H9 (cell line): Measurements from ENCODE around the gene ABCB8. TPM values are rescaled to one million over a fixed set of nuclear protein-coding genes. Genes with fewer than 3 reads are reported as not detected.

Experiments used
- DNase-seq: peaks from one replicate; pipeline ENCODE4 v3.0.0-alpha.2; 2017
- H2AFZ ChIP-seq: one replicate; pipeline ENCODE4 v1.6.1; 2013; ENCODE audit warnings: mild to moderate bottlenecking, low read length, control low read depth, moderate library complexity
- H2AK5ac ChIP-seq: 2 replicates; pipeline ENCODE4 v1.6.1; 2013; ENCODE audit warnings: low read length, control low read depth, mixed read lengths; ENCODE audit not compliant: insufficient read length
- H2BK120ac ChIP-seq: one replicate; pipeline ENCODE4 v1.6.1; 2013; ENCODE audit warnings: low read depth, mild to moderate bottlenecking, low read length, control low read depth, inconsistent platforms; ENCODE audit not compliant: poor library complexity, severe bottlenecking
- H2BK12ac ChIP-seq: 2 replicates; pipeline ENCODE4 v1.6.1; 2013; ENCODE audit warnings: low read length, control low read depth, mixed read lengths, low read depth; ENCODE audit not compliant: insufficient read length
- H2BK15ac ChIP-seq: 2 replicates; pipeline ENCODE4 v1.6.1; 2013; ENCODE audit warnings: low read depth, low read length, control low read depth
- H2BK20ac ChIP-seq: one replicate; pipeline ENCODE4 v1.6.1; 2013; ENCODE audit warnings: low read depth, mild to moderate bottlenecking, low read length, control low read depth, inconsistent platforms; ENCODE audit not compliant: poor library complexity, severe bottlenecking
- H2BK5ac ChIP-seq: 2 replicates; pipeline ENCODE4 v1.6.1; 2013; ENCODE audit warnings: low read length, control low read depth, mixed read lengths; ENCODE audit not compliant: insufficient read length
- H3K14ac ChIP-seq: 2 replicates; pipeline ENCODE4 v1.6.1; 2013; ENCODE audit warnings: low read length, control low read depth; ENCODE audit not compliant: insufficient read depth
- H3K18ac ChIP-seq: 2 replicates; pipeline ENCODE4 v1.6.1; 2013; ENCODE audit warnings: low read depth, mild to moderate bottlenecking, mixed read lengths, low read length, control low read depth; ENCODE audit not compliant: insufficient read length
- H3K23ac ChIP-seq: 2 replicates; pipeline ENCODE4 v1.6.1; 2013; ENCODE audit warnings: low read length, control low read depth, mixed read lengths, low read depth; ENCODE audit not compliant: insufficient read length
- H3K23me2 ChIP-seq: 2 replicates; pipeline ENCODE4 v1.6.1; 2013; ENCODE audit warnings: low read depth, mild to moderate bottlenecking, mixed read lengths, low read length, control low read depth; ENCODE audit not compliant: insufficient read length, poor library complexity, severe bottlenecking
- H3K27ac ChIP-seq: 2 replicates; pipeline ENCODE4 v1.5.1; 2013; ENCODE audit warnings: low read length, control low read depth, mixed read lengths, low read depth; ENCODE audit not compliant: insufficient read length
- H3K27me3 ChIP-seq: 2 replicates; pipeline ENCODE4 v1.6.1; 2013; ENCODE audit warnings: low read length, control low read depth, inconsistent platforms; ENCODE audit not compliant: insufficient read depth
- H3K4ac ChIP-seq: 2 replicates; pipeline ENCODE4 v1.6.1; 2013; ENCODE audit warnings: low read depth, mild to moderate bottlenecking, control low read depth, inconsistent platforms, low read length, moderate library complexity
- H3K4me1 ChIP-seq: 2 replicates; pipeline ENCODE4 v1.6.1; 2013; ENCODE audit warnings: low read length, control low read depth, inconsistent platforms; ENCODE audit not compliant: insufficient read depth
- H3K4me2 ChIP-seq: 2 replicates; pipeline ENCODE4 v1.6.1; 2013; ENCODE audit warnings: low read length, control low read depth, mixed read lengths; ENCODE audit not compliant: insufficient read length, insufficient read depth
- H3K56ac ChIP-seq: 2 replicates; pipeline ENCODE4 v1.6.1; 2013; ENCODE audit warnings: low read depth, mild to moderate bottlenecking, mixed read lengths, low read length, control low read depth; ENCODE audit not compliant: insufficient read length
- H3K79me1 ChIP-seq: 2 replicates; pipeline ENCODE4 v1.6.1; 2013; ENCODE audit warnings: low read depth, mild to moderate bottlenecking, moderate library complexity, low read length, control low read depth, inconsistent platforms; ENCODE audit not compliant: insufficient read depth, poor library complexity, severe bottlenecking
- H3K79me2 ChIP-seq: 2 replicates; pipeline ENCODE4 v1.6.1; 2013; ENCODE audit warnings: low read length, control low read depth, inconsistent platforms; ENCODE audit not compliant: insufficient read depth
- H3K9ac ChIP-seq: 2 replicates; pipeline ENCODE4 v1.6.1; 2013; ENCODE audit warnings: low read length, control low read depth, mixed read lengths; ENCODE audit not compliant: insufficient read length; ENCODE audit errors: extremely low read depth
- H3K9me3 ChIP-seq: one replicate; pipeline ENCODE4 v1.6.1; 2013; ENCODE audit warnings: low read depth, low read length, inconsistent platforms; ENCODE audit not compliant: control insufficient read depth
- H3T11ph ChIP-seq: one replicate; pipeline ENCODE4 v1.6.1; 2013; ENCODE audit warnings: mild to moderate bottlenecking, low read length, control low read depth, inconsistent platforms
- H4K20me1 ChIP-seq: one replicate; pipeline ENCODE4 v1.6.1; 2013; ENCODE audit not compliant: control insufficient read depth, insufficient read length, insufficient read depth
- H4K5ac ChIP-seq: 2 replicates; pipeline ENCODE4 v1.6.1; 2013; ENCODE audit warnings: low read depth, mild to moderate bottlenecking, mixed read lengths, low read length, control low read depth; ENCODE audit not compliant: insufficient read length
- H4K8ac ChIP-seq: replicated peaks from 2 replicates; pipeline ENCODE4 v1.6.1; 2013; ENCODE audit warnings: low read length, control low read depth, mixed read lengths, low read depth; ENCODE audit not compliant: insufficient read length
- H4K91ac ChIP-seq: 2 replicates; pipeline ENCODE4 v1.6.1; 2013; ENCODE audit warnings: low read depth, mild to moderate bottlenecking, moderate library complexity, mixed read lengths, low read length, control low read depth; ENCODE audit not compliant: insufficient read length
- H3K27ac Mint-ChIP-seq, 3 experiments: 2 replicates in 2 of 3; 3 replicates in 1 of 3; pipeline ENCODE4 v1.8.0; 2020 to 2021; ENCODE audit warnings: mixed read lengths in 3 of 3, mild to moderate bottlenecking in 1 of 3, moderate library complexity in 1 of 3
- H3K27me3 Mint-ChIP-seq: 2 replicates; pipeline ENCODE4 v1.8.0; 2021; ENCODE audit warnings: low read depth, mild to moderate bottlenecking, moderate library complexity, mixed read lengths
- H3K36me3 Mint-ChIP-seq, 3 experiments: 2 replicates in 2 of 3; 3 replicates in 1 of 3; pipeline ENCODE4 v1.8.0; 2020 to 2021; ENCODE audit warnings: low read depth in 3 of 3, mixed read lengths in 3 of 3; ENCODE audit not compliant: insufficient read depth in 1 of 3
- H3K4me1 Mint-ChIP-seq, 2 experiments: 2 replicates each; pipeline ENCODE4 v1.8.0; 2020; ENCODE audit warnings: mixed read lengths in 2 of 2
- H3K4me3 Mint-ChIP-seq, 2 experiments: 2 replicates in 1 of 2; 3 replicates in 1 of 2; pipeline ENCODE4 v1.8.0; 2020 to 2021; ENCODE audit warnings: mild to moderate bottlenecking in 2 of 2, mixed read lengths in 2 of 2, moderate library complexity in 1 of 2
- H3K9me3 Mint-ChIP-seq, 2 experiments: 2 replicates in 1 of 2; 3 replicates in 1 of 2; pipeline ENCODE4 v1.8.0; 2020; ENCODE audit warnings: mild to moderate bottlenecking in 2 of 2, mixed read lengths in 2 of 2, moderate library complexity in 1 of 2
- WGBS: extraction: QIAGEN DNeasy Blood & Tissue Kit; methylation state at CpG from one replicate; pipeline ENCODE4 v1.1.7; 2013; ENCODE audit warnings: missing lambda C conversion rate, low lambda C conversion rate, mixed read lengths; ENCODE audit not compliant: insufficient read length; ENCODE audit errors: extremely low coverage; 5-methylcytosine and 5-hydroxymethylcytosine counted together
- total RNA-seq: library from RNA; stranded (reverse); gene quantifications from 2 replicates; pipeline ENCODE4 v1.2.1, GENCODE V29; 2021
- TF ChIP-seq, protein P1 (sequence below): fragments of 200-600 bp; sonication (generic); conservative IDR thresholded peaks from 3 replicates; pipeline ENCODE4 v1.8.0; 2021; ENCODE audit warnings: antibody characterized with exemption, mild to moderate bottlenecking

ABCB8 gene
- total RNA-seq, 1 experiment from 2014 or later, result 22.1 TPM

DNA sequence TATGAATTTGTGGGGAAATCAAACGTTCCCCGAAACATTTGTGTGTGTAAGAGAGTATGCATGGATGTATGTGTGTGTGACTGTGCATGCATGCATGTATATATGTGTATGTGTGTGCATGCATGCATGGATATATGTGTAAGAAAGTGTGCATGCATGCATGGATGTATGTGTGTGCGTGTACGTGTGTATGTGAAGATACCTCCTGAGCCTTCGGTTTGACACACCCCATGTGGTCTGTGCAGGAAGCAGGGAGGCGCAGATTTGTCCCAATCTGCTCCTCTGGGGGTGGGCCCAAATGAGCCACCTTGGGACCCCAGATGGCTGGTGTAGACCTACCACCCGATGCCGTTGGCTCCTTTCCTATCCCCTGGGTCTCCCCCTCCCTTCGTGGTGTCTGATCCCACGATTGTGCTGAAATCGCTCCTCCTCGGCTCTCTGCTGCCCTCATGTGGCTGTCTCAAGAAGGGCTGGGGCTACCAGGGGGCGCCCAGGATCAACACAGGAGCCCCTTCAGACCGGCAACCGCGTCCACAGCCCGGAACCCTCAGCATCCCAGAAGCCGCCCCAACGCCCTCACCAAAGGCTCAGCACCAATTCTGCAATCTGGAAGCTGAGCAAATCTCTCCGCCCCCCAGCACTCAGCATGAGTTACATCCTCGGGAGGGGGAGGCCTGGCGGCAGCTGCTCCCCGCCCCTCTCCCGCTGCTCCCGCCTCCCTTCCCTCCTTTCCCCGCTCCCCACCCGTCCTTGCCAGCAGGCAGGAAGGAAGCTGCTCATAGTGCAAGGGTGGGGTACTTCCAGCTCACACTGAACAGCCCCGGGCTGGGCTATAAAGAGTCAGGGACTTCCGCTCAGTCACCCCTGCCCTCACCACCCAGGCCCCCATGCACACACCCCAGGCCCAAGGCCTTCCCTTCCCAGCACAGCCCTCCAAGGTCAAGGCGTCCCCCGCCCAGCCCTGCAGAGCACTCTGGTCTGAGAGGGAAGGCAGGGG is 39.7 kb upstream of the ABCB8 start:
- no CpG with 5 or more reads among the region's 31 CpGs for WGBS
- Mint-ChIP-seq H3K27me3 (peaks cover 52% of the 10 kb centered on the region), H3K4me1 (peaks cover 14 to 30% of the 10 kb centered on the region in 2 experiments), H3K9me3 (peaks cover 9 to 15% of the 10 kb centered on the region in 2 experiments), H3K27ac (no peak overlapping the region), H3K4me3 (peak overlapping the region; percentile 61 to 81), H3K36me3 (peaks cover 0 to 12% (median 5%) of the 10 kb centered on the region in 3 experiments; a peak in 4 of 7 replicates)
- Histone ChIP-seq H3K4me2 (peak overlapping the region; percentile 23), H2BK12ac (no peak overlapping the region), H2BK20ac (no peak overlapping the region), H3K9ac (no peak overlapping the region), H3K27me3 (no peaks in the 10 kb centered on the region; the same call in 1 of the 2 replicates), H3K18ac (no peak overlapping the region), H4K20me1 (no peaks in the 10 kb centered on the region), H3K14ac (no peak overlapping the region), H3T11ph (no peak overlapping the region), H2BK15ac (no peak overlapping the region), H3K23me2 (no peaks in the 10 kb centered on the region), H3K56ac (no peak overlapping the region), H2AFZ (no peak overlapping the region), H3K79me1 (no peaks in the 10 kb centered on the region), H4K5ac (no peak overlapping the region), H3K4me1 (no peaks in the 10 kb centered on the region; the same call in none of the 2 replicates), H3K23ac (no peak overlapping the region), H2AK5ac (no peak overlapping the region), H2BK5ac (no peak overlapping the region), H2BK120ac (no peak overlapping the region), H3K9me3 (no peaks in the 10 kb centered on the region), H4K8ac (no peak overlapping the region), H3K79me2 (no peaks in the 10 kb centered on the region), H3K4ac (no peak overlapping the region), H4K91ac (no peak overlapping the region), H3K27ac (no peak overlapping the region)
- TF ChIP-seq, protein P1, sequence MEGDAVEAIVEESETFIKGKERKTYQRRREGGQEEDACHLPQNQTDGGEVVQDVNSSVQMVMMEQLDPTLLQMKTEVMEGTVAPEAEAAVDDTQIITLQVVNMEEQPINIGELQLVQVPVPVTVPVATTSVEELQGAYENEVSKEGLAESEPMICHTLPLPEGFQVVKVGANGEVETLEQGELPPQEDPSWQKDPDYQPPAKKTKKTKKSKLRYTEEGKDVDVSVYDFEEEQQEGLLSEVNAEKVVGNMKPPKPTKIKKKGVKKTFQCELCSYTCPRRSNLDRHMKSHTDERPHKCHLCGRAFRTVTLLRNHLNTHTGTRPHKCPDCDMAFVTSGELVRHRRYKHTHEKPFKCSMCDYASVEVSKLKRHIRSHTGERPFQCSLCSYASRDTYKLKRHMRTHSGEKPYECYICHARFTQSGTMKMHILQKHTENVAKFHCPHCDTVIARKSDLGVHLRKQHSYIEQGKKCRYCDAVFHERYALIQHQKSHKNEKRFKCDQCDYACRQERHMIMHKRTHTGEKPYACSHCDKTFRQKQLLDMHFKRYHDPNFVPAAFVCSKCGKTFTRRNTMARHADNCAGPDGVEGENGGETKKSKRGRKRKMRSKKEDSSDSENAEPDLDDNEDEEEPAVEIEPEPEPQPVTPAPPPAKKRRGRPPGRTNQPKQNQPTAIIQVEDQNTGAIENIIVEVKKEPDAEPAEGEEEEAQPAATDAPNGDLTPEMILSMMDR, result peak; percentile 95
- peak; percentile 86 for DNase-seq
